ENCODE measurements around the gene HADHB.

The HADHB gene

DNA sequence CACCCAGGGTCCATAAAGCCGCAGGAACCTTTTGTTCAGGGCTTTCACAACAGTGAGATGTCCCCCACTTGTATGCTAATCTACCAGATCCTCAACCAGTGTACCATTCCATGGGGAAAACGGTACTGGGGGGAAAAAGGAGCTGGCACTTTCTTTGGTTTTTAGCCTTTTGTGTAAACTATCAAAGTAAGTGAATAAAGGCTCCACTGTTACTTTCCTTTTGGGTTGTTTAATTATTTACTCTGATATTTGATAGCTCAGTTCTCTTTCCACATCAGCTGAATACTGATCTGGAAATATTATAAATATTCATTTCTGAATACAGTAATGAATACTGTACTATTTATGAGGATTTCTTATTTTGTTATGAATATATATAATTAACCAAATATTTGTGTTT lies 20.6 kb upstream of the HADHB start:
- DNase-seq (ENCODE audit: low read depth): no peak
- H3K4me3 ChIP-seq (ENCODE audit: control insufficient read depth, low read depth, low read length): no peak overlapping the region
- TF ChIP-seq, protein P1, sequence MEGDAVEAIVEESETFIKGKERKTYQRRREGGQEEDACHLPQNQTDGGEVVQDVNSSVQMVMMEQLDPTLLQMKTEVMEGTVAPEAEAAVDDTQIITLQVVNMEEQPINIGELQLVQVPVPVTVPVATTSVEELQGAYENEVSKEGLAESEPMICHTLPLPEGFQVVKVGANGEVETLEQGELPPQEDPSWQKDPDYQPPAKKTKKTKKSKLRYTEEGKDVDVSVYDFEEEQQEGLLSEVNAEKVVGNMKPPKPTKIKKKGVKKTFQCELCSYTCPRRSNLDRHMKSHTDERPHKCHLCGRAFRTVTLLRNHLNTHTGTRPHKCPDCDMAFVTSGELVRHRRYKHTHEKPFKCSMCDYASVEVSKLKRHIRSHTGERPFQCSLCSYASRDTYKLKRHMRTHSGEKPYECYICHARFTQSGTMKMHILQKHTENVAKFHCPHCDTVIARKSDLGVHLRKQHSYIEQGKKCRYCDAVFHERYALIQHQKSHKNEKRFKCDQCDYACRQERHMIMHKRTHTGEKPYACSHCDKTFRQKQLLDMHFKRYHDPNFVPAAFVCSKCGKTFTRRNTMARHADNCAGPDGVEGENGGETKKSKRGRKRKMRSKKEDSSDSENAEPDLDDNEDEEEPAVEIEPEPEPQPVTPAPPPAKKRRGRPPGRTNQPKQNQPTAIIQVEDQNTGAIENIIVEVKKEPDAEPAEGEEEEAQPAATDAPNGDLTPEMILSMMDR (IDR thresholded peaks at IDR 0.05; ENCODE audit: control insufficient read depth, insufficient read depth, low read depth, low read length, missing control alignments): no peak

DNA sequence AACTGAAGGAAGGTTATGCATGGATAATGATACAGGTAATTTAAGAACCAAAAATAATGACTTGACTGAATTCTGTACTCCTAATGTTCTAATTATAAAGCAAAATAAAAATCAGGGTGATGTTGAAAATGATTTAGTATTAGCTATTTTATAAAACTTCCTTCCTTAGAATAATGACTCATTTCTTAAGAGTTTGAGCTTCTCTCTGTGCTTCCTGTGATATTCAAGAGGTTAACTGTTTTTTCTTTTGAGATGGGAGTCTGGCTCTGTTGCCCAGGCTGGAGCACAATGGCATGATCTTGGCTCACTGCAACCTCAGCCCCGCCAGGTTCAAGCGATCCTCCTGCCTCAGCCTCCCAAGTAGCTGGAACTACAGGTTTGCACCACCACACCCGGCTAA lies 15.1 kb upstream of the HADHB start:
- TF ChIP-seq, protein P1 (IDR thresholded peaks at IDR 0.05; ENCODE audit: control insufficient read depth, insufficient read depth, low read depth, low read length, missing control alignments): no peak
- DNase-seq (ENCODE audit: low read depth): no peak
- no peak overlapping the region for H3K4me3 ChIP-seq (ENCODE audit: control insufficient read depth, low read depth, low read length)

DNA sequence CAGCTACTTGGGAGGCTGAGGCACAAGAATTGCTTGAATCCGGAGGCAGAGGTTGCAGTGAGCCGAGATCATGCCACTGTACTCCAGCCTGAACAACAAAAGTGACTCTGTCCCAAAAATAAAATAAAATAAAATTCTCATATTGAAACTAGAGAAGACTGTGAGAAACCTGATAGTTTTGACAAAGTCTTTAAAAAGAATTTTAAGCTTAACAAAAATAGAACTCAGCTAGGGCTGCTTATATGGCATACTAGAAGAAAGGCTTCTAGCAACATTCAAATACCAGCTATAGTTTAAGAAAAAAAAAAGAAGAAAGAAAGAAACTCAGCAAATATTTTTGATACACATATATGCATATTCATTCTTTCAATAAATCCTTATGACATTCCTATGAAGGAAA lies 13.9 kb upstream of the HADHB start:
- DNase-seq (ENCODE audit: low read depth): no peak
- no peak overlapping the region for H3K4me3 ChIP-seq (ENCODE audit: control insufficient read depth, low read depth, low read length)
- TF ChIP-seq, protein P1 (IDR thresholded peaks at IDR 0.05; ENCODE audit: control insufficient read depth, insufficient read depth, low read depth, low read length, missing control alignments): no peak

DNA sequence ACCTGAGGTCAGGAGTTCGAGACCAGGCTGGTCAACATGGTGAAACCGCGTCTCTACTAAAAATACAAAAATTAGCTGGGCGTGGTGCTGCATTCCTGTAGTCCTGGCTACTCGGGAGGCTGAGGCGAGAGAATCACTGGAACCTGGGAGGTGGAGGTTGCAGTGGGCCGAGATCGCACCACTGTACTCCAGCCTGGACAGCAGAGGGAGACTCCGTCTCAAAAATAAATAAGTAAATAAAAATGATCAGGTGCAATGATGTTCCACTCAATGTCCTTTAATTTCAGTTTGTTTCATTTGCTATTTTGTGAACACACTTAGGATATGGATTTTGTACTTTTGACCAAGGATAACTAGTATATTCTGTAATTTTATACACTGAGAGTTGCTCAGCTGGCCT lies 9.7 kb upstream of the HADHB start:
- TF ChIP-seq, protein P1 (IDR thresholded peaks at IDR 0.05; ENCODE audit: control insufficient read depth, insufficient read depth, low read depth, low read length, missing control alignments): peak; percentile 18
- no peak for DNase-seq (ENCODE audit: low read depth)
- no peak overlapping the region for H3K4me3 ChIP-seq (ENCODE audit: control insufficient read depth, low read depth, low read length)

DNA sequence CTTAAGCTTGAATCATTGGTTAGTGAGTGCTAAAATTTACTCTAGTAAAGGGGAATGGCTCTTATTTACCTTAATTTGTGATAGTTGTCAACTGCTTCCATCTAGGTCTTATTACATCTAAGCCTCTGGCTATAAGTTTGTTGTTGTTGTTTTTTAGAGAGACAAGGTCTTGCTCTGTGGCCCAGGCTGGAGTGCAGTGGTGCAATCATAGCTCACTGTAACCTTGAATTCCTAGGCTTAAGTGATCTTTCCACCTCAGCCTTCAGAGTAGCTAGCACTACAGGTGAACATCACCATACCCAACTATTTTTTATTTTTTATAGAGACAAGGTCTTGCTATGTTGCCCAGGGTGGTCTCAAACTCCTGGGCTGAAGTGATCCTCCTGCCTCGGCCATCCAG lies 6.9 kb upstream of the HADHB start:
- TF ChIP-seq, protein P1 (IDR thresholded peaks at IDR 0.05; ENCODE audit: control insufficient read depth, insufficient read depth, low read depth, low read length, missing control alignments): no peak
- H3K4me3 ChIP-seq (ENCODE audit: control insufficient read depth, low read depth, low read length): no peak overlapping the region
- DNase-seq (ENCODE audit: low read depth): no peak

DNA sequence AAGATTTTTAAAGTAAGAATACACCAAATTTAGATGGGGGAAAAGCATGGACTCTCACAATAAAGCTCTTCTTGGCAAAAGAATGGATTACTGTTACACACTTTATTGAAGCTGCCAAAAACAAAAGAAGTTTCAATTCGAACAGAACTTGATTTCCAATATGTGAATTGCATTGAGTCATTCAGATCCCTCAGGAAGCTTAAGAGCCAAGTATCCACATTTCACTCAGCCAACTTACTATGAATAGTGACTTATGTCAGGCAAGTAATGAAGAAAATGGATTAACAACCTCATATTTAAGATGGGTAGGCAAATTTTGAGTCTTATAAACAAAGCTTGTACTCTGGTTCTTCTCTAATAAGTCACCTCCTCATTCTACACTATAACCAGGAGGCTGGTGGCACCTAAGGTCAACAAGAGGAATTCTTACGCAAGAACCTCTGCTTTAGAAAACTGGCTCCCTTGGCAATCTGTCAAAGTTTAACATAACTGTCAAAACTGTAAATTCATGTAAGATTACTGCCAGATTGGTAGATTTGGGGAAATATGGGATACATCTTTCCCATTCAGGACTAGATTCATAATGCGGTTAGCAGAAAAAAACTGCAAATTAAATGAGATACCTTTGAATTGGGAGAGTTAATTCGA lies 6.3 kb upstream of the HADHB start:
- H3K4me3 ChIP-seq (ENCODE audit: control insufficient read depth, low read depth, low read length): no peak overlapping the region
- no peak for DNase-seq (ENCODE audit: low read depth)
- TF ChIP-seq, protein P1 (IDR thresholded peaks at IDR 0.05; ENCODE audit: control insufficient read depth, insufficient read depth, low read depth, low read length, missing control alignments): no peak
